Right renal cortex interstitium (tissue), 3 donors: ENCODE results near the gene SIK2. TPM values are rescaled to one million over a fixed set of nuclear protein-coding genes. Genes with fewer than 3 reads are reported as not detected.

Source experiments
- DNase-seq, 3 donors: peaks; one replicate each; pipeline ENCODE4 v3.0.0-alpha.2; 2013; ENCODE audit warnings: low read depth in 3 of 3, low spot score in 2 of 3
- polyA plus RNA-seq, 3 donors: library from polyadenylated mRNA; unstranded; fragments of 120-200 nt; gene quantifications; one replicate each; pipeline ENCODE4 v1.2.1, GENCODE V29; 2013; ENCODE audit not compliant: insufficient read length in 3 of 3

The SIK2 gene
- polyA plus RNA-seq, 3 donors = 19.8 to 20.9 (median 20.5) TPM

DNA sequence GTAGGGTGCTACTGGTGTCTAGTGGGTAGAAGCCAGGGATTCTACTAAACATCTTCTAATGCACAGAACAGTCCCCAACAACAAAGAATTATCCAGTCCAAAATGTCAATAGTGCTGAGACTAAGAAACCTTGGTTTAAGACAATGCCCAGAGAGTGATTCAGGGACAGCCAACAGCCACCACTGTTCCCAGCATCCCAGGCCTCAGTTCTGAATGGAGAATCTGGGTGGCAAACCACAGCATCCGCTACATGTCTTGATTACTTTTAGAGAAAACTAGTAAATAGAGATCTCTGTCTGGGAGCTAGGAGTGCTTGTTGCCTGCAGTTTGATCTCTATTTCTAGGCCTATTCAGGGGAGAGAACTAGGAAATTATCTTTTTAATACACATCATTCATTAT lies 20.9 kb upstream of the SIK2 start:
- no peak for DNase-seq

DNA sequence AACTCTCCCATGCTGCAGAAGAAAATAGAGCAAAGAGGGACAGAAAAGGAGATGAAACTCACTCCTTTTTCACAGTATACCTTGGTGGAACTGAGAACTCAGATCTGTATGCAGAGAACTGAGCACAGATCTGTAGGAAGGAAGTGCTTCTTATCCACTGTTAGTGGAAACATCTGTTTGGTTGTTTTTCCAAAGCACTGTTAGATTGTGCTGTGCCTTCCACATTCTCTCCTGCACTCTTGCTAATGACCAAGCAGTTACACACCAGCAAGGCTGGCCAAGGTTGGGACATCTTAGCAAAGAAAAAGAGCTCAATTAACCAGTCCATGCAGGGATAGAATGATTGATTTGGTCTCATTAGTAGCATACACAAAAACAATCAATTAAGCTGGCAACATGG lies 20.1 kb upstream of the SIK2 start:
- DNase-seq = no peak

DNA sequence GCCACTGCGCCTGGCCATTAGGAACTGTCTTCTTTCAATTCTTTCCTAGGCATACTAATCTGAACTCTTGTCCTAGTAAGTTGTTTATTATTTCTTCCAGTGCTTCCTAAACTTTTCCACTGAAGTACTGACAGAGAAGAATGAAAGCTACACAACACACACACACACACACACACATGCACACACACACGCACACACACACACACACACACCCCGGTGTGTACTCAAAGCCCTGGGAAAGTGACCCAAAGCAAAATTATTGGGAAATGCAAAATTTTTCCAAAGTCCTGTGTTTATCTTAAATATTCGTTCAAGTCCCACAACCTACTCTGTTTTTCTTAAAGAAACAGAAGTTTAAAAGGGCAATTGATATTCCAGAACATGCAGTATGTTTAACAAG lies 19.4 kb upstream of the SIK2 start:
- no peak for DNase-seq

DNA sequence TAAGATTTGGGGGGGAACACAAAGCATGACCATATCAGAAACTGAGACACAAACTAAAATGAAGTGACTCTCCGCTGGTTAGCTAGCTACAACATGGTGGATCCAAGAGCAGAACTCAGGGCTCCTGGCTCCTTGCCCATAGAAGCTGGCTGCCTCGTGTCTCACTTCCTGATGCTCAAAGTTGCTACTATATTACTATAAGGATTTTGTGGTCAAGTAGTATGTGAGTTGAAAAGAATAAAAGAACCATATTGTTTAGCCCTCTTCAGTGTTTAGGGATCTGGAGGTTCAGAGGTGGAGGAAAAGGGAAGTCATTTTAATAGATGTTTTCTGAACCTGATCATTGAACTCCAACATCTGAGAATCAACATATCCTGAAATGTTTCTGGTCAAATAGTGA lies 16.9 kb upstream of the SIK2 start:
- no peak for DNase-seq

DNA sequence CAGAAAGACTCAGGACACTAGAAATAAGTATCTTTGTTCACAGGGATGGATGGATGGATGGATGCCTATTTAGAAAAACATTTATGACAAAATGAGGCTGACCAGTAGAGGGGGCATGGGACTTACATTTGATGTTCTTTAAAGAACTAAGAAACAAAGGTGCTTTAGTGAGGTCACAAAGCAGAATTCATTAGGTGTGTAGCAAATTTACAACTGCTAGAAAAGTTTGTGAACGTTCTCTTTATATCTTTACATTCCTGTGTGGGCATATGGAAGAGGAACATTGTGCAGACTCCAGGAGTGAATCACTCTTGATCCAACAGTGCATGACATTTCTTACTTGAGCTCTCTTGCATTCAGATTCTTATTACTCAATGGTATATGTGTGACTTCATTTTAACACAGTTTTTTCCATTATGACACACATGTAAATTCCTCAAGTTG lies 15.8 kb upstream of the SIK2 start:
- DNase-seq = no peak

DNA sequence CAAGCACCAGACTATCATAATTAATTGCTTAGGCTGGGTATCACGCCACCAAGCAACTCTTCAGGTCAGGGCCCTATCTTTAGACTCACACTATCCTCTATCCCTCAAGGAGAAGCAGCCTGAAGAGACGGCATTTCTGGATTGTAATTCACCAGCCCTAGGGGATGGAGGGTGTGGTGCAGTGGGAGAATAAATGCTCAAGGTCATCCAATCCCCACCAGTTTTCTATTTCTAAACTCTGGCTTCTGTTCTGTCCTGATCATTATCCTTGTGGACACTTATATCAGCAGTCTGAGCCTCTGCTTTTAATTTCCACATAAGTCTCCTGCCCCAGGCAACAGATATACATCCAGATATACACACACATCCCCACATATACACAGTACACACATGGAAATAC lies 13.1 kb upstream of the SIK2 start:
- no peak for DNase-seq

DNA sequence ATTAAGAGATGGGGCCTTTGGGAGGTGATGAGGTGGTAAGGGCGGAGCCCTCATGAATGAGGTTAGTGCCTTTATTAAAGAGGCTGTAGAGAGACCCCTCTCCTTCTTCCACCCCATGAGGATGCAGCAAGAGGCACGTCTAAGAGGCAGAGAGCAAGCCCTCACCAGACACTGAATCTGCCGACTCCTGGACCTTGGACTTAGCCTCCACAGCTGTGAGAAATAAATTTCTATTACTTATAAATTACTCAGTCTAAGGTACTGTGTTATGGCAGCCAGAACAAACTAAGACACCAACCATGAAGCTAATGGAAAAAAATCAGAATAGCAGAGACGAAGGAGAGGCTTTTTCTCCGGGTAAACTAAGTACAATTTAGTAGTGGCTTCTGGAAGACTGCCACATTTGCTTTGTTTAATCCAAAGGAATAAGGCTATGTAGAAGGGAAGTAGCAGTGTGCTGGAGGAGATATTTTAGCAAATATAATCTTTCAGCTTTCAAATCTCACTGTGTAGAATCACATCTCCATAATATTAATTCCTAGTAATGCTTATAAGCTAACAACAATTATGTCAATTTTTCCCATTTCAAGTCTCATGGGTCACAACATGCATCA lies 12.3 kb upstream of the SIK2 start:
- DNase-seq = no peak

DNA sequence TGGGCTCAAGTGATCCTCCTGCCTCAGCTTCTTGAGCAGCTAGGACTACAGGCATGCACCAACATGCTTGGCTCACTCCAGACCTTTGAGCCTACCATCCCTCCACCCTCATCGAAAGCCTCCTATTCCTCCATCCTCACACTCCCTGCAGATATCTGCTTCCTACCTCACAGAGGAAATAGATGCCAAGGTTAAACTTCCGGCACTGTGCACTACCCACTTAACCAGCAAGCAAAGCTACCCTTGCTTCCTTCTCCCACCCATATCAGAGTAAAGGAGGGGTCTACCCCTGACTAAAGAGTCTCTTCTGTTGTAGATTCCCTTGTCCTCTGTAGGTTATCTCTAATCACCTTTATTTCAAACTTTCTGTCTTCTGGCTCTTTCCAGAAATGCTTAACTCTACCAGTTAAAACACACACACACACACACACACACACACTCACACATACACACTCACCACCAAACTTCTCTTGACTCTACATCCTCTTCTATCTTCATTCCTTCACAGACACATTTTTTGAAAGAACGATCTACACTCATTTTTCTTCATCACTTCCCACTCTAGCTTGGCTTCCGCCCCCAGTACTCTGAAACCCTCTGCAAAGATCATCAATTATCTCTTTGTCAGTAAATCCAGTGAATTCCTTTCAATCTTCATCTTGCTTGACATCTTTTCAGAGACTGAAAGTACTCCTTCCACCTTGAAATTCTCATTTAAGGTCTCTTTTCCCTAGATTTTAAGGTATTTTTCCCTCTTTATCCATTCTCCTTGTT lies 10.9 kb upstream of the SIK2 start:
- DNase-seq = no peak

DNA sequence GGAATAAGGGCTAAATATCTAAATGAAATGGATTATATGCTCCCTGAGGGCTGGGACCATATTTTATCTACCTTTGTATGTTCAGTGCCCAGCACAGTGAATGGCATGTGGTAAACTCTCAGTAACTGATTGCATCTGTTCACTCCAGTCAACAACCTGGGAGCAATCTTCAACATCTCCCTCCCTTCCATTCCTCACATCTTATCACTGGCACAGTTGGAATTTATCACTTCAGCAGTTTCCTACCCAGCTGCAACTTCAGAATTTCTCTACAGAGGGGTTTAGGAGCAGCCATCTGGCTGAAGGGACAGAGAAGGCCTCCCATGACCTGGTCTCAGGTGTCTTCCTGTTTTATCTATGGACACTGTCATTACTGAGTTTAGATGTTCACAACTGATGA lies 9.8 kb upstream of the SIK2 start:
- DNase-seq = no peak

DNA sequence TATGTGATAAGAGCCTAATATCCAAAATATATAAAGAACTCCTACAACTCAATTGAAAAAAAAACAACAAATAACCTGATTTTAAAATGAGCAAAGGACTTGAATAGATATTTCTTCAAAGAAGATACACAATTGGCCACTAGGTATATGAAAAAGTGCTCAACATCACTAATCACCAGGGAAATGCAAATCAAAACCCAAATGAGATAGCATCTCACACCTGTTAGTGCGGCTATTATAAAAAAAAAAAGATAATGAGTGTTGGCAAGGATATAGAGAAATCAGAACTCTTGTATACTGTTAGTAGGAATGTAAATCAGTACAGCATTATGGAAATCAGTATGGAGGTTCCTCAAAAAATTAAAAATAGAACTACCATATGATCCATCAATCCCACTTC lies 5.9 kb upstream of the SIK2 start:
- no peak for DNase-seq

DNA sequence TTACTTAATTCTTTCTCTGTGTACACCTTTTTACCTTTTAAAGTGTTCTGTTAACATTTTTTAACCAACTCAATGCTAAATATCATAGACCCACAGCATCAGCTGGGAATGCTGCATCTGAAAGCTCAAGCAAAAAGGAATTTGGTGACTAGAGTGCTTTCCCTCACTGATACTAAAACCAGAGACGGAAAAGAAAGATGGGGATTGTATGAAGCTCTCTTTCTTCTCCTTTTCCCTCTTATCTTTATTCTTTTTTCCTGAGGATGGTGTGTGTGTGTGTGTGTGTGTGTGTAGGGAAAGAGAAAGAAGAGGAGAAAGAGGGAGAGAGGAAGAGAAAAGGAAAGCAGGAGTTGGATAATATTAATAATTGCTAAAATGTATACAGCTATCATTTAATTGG lies 4.1 kb upstream of the SIK2 start:
- no peak for DNase-seq

DNA sequence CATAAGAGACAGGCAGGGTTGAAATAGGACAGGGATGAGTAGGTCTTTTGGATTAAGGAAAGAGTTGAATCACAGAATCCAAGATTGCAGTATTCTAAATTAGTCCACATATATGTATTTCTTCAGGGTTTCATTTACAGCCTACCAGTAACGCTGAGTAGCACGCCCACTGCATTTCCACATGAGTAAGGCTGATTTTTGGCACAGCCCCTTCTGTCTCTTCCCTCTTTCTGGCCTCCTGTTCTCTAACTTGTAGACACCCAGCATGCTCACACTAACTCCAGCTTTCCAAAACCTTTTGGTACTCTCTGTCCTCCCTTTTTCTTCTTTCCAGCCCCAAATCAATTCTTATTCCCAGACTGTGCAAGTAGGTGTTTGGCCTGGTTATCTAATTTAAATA lies 3.7 kb upstream of the SIK2 start:
- no peak for DNase-seq

DNA sequence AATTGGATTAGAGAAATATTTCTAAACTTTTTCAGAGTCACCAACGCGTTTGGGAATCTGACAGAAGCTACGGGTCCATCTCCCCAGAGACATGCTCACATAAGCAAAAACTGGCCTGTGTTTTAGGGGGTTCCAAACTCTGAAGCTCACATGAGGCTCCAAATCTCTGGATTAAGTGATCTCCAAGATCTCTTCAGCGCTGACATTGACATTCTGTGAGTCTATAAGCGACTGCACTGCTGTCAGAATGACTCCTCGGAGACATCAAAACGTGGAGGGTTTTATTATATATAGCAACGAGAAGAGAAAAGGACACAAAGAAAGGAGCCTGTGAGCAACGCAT lies 642 bp upstream of the SIK2 start:
- no peak for DNase-seq

DNA sequence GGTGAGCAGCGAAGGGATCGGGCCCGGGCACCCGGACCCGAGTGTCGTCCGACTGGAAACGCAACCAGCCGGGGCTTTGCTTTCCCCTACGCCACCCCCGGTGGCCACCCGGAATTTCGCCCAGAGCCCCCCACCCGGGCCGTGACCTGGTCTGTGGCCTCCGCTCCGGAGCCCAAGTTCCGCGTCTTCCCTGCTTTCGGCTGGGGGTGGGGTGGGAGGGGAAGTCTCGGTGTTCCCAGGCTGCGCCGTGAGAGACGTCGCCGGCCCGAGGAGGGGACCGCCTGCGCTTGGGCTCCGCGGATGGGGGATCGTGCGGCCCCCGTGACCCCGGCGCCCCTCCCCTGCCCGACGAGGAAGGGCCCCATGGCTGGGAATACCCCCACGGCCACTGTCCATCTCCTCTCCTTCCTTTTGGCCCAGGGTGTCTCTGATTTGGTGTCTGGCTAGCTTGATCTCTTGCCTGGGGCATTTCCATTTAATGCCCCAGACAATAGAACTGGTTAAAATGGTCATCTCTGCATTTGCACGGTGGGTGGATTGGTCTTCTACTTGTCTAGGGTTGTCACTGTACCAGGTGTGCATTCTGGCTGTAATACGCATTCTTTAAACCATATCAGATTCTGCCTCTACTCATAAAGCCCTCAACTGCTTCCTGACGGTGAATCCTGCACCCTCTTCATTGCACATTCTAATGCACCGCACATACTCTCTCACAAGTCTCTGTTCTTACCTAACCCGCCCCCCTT lies 789 bp downstream of the SIK2 start:
- peak in 1 of 3 donors; percentile 20 for DNase-seq

DNA sequence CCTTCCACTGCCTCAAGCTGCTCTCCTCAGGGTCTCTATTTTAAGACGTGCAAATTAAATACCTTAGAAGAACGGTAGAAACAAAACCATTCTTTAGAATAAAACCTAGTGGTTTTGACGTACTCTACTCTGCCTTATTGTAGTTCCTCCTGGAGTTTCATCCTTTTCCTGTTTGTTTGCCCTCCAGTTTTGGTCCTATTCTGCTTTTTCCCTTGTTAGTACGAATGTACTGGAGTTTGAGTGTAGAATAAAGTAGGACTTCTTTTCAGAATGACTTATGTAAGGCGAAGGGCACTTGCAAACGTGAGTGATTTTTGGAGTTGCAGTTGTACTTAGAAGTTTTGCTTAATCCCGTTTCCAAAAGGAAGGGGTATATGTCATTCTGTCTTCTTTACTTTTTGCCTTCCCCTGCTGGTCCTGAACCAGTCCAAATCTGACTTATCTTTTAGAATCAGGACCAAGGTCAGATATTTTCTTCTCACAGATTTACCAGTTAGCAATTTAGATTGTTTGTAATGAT lies 1.4 kb downstream of the SIK2 start:
- peak in 1 of 3 donors; percentile 12 for DNase-seq

DNA sequence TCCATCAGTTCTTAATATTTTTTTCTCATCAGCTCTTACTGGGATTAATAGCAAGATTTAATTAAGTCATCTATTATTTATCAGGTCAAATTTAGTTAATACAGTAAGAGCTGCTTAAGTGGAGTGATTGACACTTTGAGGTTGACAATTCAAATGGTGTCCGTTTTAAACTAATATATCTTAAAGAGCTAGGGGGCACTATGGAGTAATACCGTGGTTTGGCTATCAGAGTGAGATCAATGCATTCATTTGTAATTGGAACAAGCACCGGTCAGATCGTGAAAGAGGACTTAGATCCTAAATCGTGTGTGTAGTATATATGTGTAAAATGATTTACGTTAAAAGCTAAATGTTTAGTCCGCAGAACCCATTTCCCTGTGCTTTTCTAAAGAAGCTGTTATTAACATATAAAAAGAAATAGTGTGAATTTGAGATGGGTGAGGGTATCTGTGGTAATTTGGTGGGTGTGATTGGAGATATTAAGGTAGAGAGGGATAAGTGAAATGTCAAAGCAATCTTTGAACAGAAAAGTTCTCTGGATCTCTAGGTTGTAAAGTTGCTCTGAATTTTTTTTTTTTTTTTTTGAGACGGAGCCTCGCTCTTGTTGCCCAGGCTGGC lies 2.3 kb downstream of the SIK2 start:
- peak in 1 of 3 donors; percentile 43 for DNase-seq

DNA sequence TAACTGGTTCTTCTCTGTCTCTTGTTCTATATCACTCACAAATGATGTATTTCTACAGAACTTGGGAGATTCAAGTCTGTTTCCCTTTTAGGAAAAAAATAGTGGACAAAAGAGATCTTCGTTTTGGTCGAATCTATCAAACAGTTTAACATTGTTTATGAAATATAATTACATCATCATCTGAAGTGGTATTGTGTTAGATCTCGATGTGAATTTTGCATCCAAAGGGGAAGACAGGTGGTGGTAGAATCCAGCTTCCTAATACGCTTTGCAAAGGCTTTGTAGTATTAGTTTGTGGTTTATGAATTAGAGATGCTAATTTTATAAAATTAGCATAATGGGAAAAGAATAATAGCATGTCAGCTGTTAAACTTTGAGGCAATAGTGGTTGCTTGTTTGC lies 3.4 kb downstream of the SIK2 start:
- DNase-seq = no peak

DNA sequence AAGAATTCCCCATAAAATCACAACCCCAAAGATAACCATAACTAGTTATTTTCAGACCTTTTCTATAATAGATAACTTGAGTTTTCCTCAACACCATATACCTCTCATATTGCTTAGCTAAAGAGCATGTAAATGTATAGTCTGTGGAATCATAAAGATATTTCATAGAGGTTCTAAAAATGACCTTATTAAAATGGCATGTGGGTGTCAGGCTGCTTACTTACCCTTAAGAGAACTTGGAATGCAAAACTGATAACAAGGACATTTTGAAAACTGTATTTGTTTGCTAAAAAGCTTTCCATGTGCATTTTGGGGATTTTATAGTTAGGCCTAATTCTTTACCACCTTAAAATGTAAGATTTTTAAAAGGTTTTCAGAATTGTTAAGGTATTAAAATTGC lies 4.7 kb downstream of the SIK2 start:
- no peak for DNase-seq

DNA sequence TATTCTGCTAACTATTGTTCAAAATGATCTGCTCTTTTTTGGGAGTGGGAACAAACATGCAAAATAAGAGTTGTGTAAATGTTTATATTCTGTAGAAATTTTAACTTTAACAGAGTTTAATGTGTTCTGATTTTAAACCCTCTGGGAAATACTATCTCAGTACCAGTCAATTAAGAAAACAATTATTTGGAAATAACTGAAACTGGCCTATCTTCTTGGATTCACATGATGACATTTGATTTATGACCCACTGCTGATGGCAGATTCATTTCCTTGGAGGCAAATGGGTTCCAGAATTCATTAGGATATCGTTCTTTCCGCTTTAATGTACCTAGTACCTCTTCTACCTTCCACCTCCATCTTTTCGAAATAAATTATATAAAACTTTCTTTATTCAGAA lies 5.5 kb downstream of the SIK2 start:
- no peak for DNase-seq

DNA sequence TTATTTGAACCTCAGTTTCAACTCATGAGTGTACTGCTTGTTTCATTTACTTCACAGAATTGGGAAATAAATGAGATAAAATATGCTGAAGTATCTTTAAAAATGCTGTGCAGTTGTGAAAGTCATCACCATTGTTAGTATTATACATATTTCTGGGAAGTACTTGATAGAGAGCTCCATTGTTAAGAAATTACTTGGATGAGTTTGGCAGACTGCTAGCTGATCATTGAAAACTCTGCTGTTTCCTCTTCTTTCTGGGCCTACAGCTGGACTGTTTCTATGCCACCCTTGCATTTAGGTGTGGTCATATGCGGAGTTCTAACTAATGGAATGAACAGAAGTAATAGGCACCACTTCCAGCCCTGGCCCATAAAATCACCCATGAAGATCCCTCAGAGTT lies 10.0 kb downstream of the SIK2 start:
- no peak for DNase-seq

DNA sequence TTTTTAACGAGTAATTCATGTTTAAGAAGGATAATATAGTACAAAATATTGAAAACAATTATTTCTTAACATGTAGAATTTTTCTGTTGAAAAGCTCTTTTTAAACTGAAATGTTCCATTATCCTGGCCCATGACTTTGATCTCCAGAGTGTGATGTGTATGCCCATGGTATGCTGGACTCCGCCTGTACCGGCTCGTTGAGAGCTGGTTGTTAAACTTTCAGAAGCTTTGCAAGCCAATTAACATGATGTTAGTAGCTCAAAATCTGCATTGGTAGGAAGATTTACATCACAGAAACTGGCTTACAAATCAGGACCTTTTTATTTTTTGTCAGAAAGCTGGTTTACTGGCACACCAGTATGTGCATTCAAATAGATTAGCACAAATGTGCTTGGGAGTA lies 15.0 kb downstream of the SIK2 start:
- DNase-seq = no peak
